HepG2 (cell line): ENCODE results near the gene BRMS1. TPM values are rescaled to one million over a fixed set of nuclear protein-coding genes. Genes with fewer than 3 reads are reported as not detected.

Experiments used
- ATF3 ChIP-seq: sonication (generic); formaldehyde crosslinking; IDR thresholded peaks from 2 replicates; pipeline ENCODE4 v1.4.0; 2020; ENCODE audit warnings: missing genetic modification reagents
- ATF7-NPFF ChIP-seq: sonication (generic); formaldehyde crosslinking; IDR thresholded peaks from 2 replicates; pipeline ENCODE4 v1.8.1; 2023; ENCODE audit warnings: mild to moderate bottlenecking, low read depth, missing genetic modification reagents, moderate library complexity
- HMG20A ChIP-seq: IDR thresholded peaks from 2 replicates; pipeline ENCODE4 v1.6.1; 2016; ENCODE audit warnings: borderline replicate concordance
- HNRNPH1 ChIP-seq: fragments of 200-400 bp; formaldehyde crosslinking; optimal IDR thresholded peaks from 2 replicates; pipeline ENCODE3; 2017; ENCODE audit warnings: mild to moderate bottlenecking, low read depth, low read length
- HOXA3 ChIP-seq: sonication (generic); formaldehyde crosslinking; IDR thresholded peaks from 2 replicates; pipeline ENCODE4 v1.5.0; 2020; ENCODE audit warnings: missing genetic modification reagents
- HOXA9 ChIP-seq: sonication (generic); formaldehyde crosslinking; IDR thresholded peaks from 2 replicates; pipeline ENCODE4 v1.8.1; 2022; ENCODE audit warnings: missing genetic modification reagents, mild to moderate bottlenecking, moderate library complexity, borderline replicate concordance
- KDM4B ChIP-seq: sonication (generic); formaldehyde crosslinking; IDR thresholded peaks from 2 replicates; pipeline ENCODE4 v1.4.0; 2020; ENCODE audit warnings: missing genetic modification reagents
- NAIF1 ChIP-seq: sonication (generic); formaldehyde crosslinking; IDR thresholded peaks from 2 replicates; pipeline ENCODE4 v1.5.0; 2020; ENCODE audit warnings: mild to moderate bottlenecking, missing genetic modification reagents, borderline replicate concordance
- PAWR ChIP-seq: sonication (generic); formaldehyde crosslinking; IDR thresholded peaks from 2 replicates; pipeline ENCODE4 v1.4.0; 2020; ENCODE audit warnings: missing genetic modification reagents, mild to moderate bottlenecking, borderline replicate concordance
- POLR2G ChIP-seq: fragments of 200-400 bp; formaldehyde crosslinking; IDR thresholded peaks from 2 replicates; pipeline ENCODE4 v1.6.1; 2018; ENCODE audit warnings: mild to moderate bottlenecking, low read depth, low read length, moderate library complexity
- SUZ12 ChIP-seq: fragments of 150-350 bp; IDR thresholded peaks from 2 replicates; pipeline ENCODE4 v1.6.1; 2014; ENCODE audit warnings: low read depth, low read length
- TBX3 ChIP-seq: fragments of 450-650 bp; IDR thresholded peaks from 2 replicates; pipeline ENCODE4 v1.6.1; 2017; ENCODE audit warnings: antibody characterized with exemption, mild to moderate bottlenecking, inconsistent platforms, borderline replicate concordance
- USF2 ChIP-seq, 2 experiments: sonication (generic) in 1 of 2; formaldehyde crosslinking in 1 of 2; IDR thresholded peaks; 2 replicates each; pipeline versions ENCODE4 v1.5.1 to v1.6.1; 2011 to 2020; ENCODE audit warnings: borderline replicate concordance in 1 of 2, low read depth in 1 of 2, low read length in 1 of 2, mild to moderate bottlenecking in 1 of 2, missing genetic modification reagents in 1 of 2, moderate library complexity in 1 of 2
- ZMAT3 ChIP-seq: sonication (generic); formaldehyde crosslinking; conservative IDR thresholded peaks from 2 replicates; pipeline ENCODE4 v1.7.0; 2021; ENCODE audit warnings: missing genetic modification reagents
- ZNF136 ChIP-seq: sonication (generic); formaldehyde crosslinking; IDR thresholded peaks from 2 replicates; pipeline ENCODE4 v1.8.1; 2022; ENCODE audit warnings: low read depth, mild to moderate bottlenecking, moderate library complexity, missing genetic modification reagents
- ZNF510 ChIP-seq: sonication (generic); formaldehyde crosslinking; IDR thresholded peaks from 2 replicates; pipeline ENCODE4 v1.4.0; 2020; ENCODE audit warnings: low read depth, mild to moderate bottlenecking, missing genetic modification reagents
- ZNF513 ChIP-seq: sonication (generic); formaldehyde crosslinking; conservative IDR thresholded peaks from 2 replicates; pipeline ENCODE4 v1.5.0; 2020; ENCODE audit warnings: missing genetic modification reagents
- ZNF614 ChIP-seq: IDR thresholded peaks from 2 replicates; pipeline ENCODE4 v1.6.1; 2018; ENCODE audit warnings: missing biosample characterization, missing genetic modification reagents, inconsistent platforms, borderline replicate concordance
- ZNF639 ChIP-seq: conservative IDR thresholded peaks from 2 replicates; pipeline ENCODE4 v1.6.1; 2018; ENCODE audit warnings: missing genetic modification reagents
- ZNF710 ChIP-seq: sonication (generic); formaldehyde crosslinking; IDR thresholded peaks from 2 replicates; pipeline ENCODE4 v1.5.0; 2020; ENCODE audit warnings: mild to moderate bottlenecking, missing genetic modification reagents, borderline replicate concordance
- ZNF788 ChIP-seq: sonication (generic); formaldehyde crosslinking; IDR thresholded peaks from 2 replicates; pipeline ENCODE4 v1.5.0; 2020; ENCODE audit warnings: mild to moderate bottlenecking, missing genetic modification reagents, borderline replicate concordance
- polyA plus RNA-seq, 8 experiments: library from polyadenylated mRNA; depleted of rRNA in 3 of 8; stranded (reverse) in 7 of 8; unstranded in 1 of 8; fragments of >200 nt; fragmentation: Illumina TruSeq in 4 of 8; extraction: Trizol in 4 of 8; gene quantifications; 2 replicates each; pipeline versions ENCODE4 v1.2.1 to v1.2.3, GENCODE V29; 2011 to 2016; ENCODE audit warnings: low read depth in 4 of 8, missing spikeins in 1 of 8, mixed read lengths in 1 of 8; ENCODE audit not compliant: insufficient read depth in 1 of 8
- total RNA-seq, 5 experiments: library from RNA; depleted of rRNA; stranded (reverse); fragments of >200 nt; fragmentation: Illumina TruSeq; extraction: Trizol; gene quantifications; 2 replicates each; pipeline ENCODE4 v1.2.3, GENCODE V29; 2016; ENCODE audit warnings: low read depth in 1 of 5

Gene BRMS1
- total and polyA plus RNA-seq, 2 of the 13 experiments (the other 11 are each of a cell fraction or from before 2014, with no cell fraction given): 15.8 to 55.7 TPM

GRCh38 chr11:66328302-66329144, 16.4 kb downstream of the BRMS1 start (continued):
- TF ChIP-seq ZNF639: peak; percentile 52; the same call in 1 of the 2 replicates
- peak; percentile 53; the same call in 1 of the 2 replicates for TF ChIP-seq USF2 (IDR thresholded peaks at IDR 0.05; ENCODE audit: low read depth, low read length)
- TF ChIP-seq USF2 (CRISPR knock-in tag; IDR thresholded peaks at IDR 0.05; ENCODE audit: borderline replicate concordance): no peak; the same call in 1 of the 2 replicates
- TF ChIP-seq ATF7-NPFF (CRISPR knock-in tag): no peak; the same call in 1 of the 2 replicates
- no peak for TF ChIP-seq ZNF710
- TF ChIP-seq TBX3: no peak
- TF ChIP-seq ZNF788 (CRISPR knock-in tag): peak; percentile 62; the same call in 1 of the 2 replicates
- TF ChIP-seq ZNF614: peak; percentile 65; the same call in 1 of the 2 replicates
- no peak for TF ChIP-seq ZNF510 (CRISPR knock-in tag)
- TF ChIP-seq POLR2G: 0 out of 2 replicates have a peak, but pooled peaks have one; percentile 33
- peak; percentile 89 for TF ChIP-seq KDM4B (CRISPR knock-in tag)
- no peak for TF ChIP-seq SUZ12
- no peak for TF ChIP-seq ZNF513 (CRISPR knock-in tag)
- peak; percentile 84 for TF ChIP-seq HOXA3 (CRISPR knock-in tag)
- TF ChIP-seq HOXA9: peak; percentile 68; the same call in 1 of the 2 replicates
- no peak for TF ChIP-seq HMG20A (CRISPR knock-in tag)
- TF ChIP-seq NAIF1 (CRISPR knock-in tag): 0 out of 2 replicates have a peak, but pooled peaks have one; percentile 68
- TF ChIP-seq ZNF136 (CRISPR knock-in tag): no peak
- TF ChIP-seq ZMAT3 (CRISPR knock-in tag): no peak
- TF ChIP-seq PAWR: no peak
- no peak for TF ChIP-seq ATF3 (CRISPR knock-in tag)
- TF ChIP-seq HNRNPH1: no peak
